ENCODE results near the gene VDR. TPM values are rescaled to one million over a fixed set of nuclear protein-coding genes. Genes with fewer than 3 reads are reported as not detected.

Gene VDR
- polyA plus RNA-seq, 1 donor (not counting 4 experiments of a cell fraction or from before 2014, with no cell fraction given) = 43.3 TPM

GRCh38 chr12:47884501-47884900 lies 20.3 kb downstream of the VDR start:
- Histone ChIP-seq H3K9me3 (ENCODE audit: control insufficient read depth, low read depth, low read length) (no peaks in the 10 kb centered on the region), H3K36me3 (ENCODE audit: control insufficient read depth in 2 of 2, extremely low read depth in 1 of 2, insufficient read depth in 2 of 2, low read length in 2 of 2) (peaks cover 10 to 43% of the 10 kb centered on the region in 2 experiments), H2AFZ (ENCODE audit: control insufficient read depth, low read length) (no peak overlapping the region), H3K27ac (ENCODE audit: control insufficient read depth, insufficient read depth, low read length) (no peak overlapping the region), H3K79me2 (ENCODE audit: control insufficient read depth, insufficient read depth, low read length) (peaks cover 68% of the 10 kb centered on the region), H4K20me1 (ENCODE audit: control insufficient read depth, extremely low read depth, insufficient read depth, low read length) (peaks cover 15% of the 10 kb centered on the region), H3K27me3 (ENCODE audit: control insufficient read depth, extremely low read depth, insufficient read depth, low read length) (no peaks in the 10 kb centered on the region), H3K4me2 (ENCODE audit: control insufficient read depth, extremely low read depth, insufficient read depth, low read depth, low read length) (no peak overlapping the region), H3K9ac (ENCODE audit: control insufficient read depth, extremely low read depth, insufficient read depth, low read length) (no peak overlapping the region), H3K4me3 (ENCODE audit: control insufficient read depth in 2 of 3, extremely low read depth in 1 of 3, insufficient read depth in 2 of 3, low read depth in 1 of 3, low read length in 3 of 3) (no peak overlapping the region), H3K9me1 (ENCODE audit: control insufficient read depth, extremely low read depth, insufficient read depth, low read length) (peaks cover 15% of the 10 kb centered on the region), H3K4me1 (ENCODE audit: control insufficient read depth, extremely low read depth, insufficient read depth, low read length) (peaks cover 29% of the 10 kb centered on the region)
- TF ChIP-seq, protein P1, sequence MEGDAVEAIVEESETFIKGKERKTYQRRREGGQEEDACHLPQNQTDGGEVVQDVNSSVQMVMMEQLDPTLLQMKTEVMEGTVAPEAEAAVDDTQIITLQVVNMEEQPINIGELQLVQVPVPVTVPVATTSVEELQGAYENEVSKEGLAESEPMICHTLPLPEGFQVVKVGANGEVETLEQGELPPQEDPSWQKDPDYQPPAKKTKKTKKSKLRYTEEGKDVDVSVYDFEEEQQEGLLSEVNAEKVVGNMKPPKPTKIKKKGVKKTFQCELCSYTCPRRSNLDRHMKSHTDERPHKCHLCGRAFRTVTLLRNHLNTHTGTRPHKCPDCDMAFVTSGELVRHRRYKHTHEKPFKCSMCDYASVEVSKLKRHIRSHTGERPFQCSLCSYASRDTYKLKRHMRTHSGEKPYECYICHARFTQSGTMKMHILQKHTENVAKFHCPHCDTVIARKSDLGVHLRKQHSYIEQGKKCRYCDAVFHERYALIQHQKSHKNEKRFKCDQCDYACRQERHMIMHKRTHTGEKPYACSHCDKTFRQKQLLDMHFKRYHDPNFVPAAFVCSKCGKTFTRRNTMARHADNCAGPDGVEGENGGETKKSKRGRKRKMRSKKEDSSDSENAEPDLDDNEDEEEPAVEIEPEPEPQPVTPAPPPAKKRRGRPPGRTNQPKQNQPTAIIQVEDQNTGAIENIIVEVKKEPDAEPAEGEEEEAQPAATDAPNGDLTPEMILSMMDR (optimal IDR thresholded peaks at IDR 0.05 in 1 of 3, IDR thresholded peaks at IDR 0.05 in 1 of 3, conservative IDR thresholded peaks at IDR 0.05 in 1 of 3; ENCODE audit: extremely low read depth in 1 of 3, insufficient read depth in 2 of 3, low read length in 3 of 3) = no peak
- TF ChIP-seq EZH2 (IDR thresholded peaks at IDR 0.05; ENCODE audit: low read length) = no peak
- no peak for FAIRE-seq
- no peak for DNase-seq (ENCODE audit: low read depth, low spot score)
- dilution Hi-C loops (cut with MboI; ENCODE audit: extremely low pct_ligation_motif_present, low sequenced_read_pairs) = no loop called here

- no peak overlapping the region for H3K9ac ChIP-seq (ENCODE audit: control insufficient read depth, extremely low read depth, insufficient read depth, low read length)
- H3K9me1 ChIP-seq (ENCODE audit: control insufficient read depth, extremely low read depth, insufficient read depth, low read length) = peaks cover 15% of the 10 kb centered on the region
- peak overlapping the region; percentile 15 for H3K4me2 ChIP-seq (ENCODE audit: control insufficient read depth, extremely low read depth, insufficient read depth, low read depth, low read length)
- dilution Hi-C loops (cut with MboI; ENCODE audit: extremely low pct_ligation_motif_present, low sequenced_read_pairs) = no loop called here
- no peaks in the 10 kb centered on the region for H3K9me3 ChIP-seq (ENCODE audit: control insufficient read depth, low read depth, low read length)
- DNase-seq (ENCODE audit: low read depth, low spot score) (no peak), FAIRE-seq (no peak)
- peaks cover 29% of the 10 kb centered on the region for H3K4me1 ChIP-seq (ENCODE audit: control insufficient read depth, extremely low read depth, insufficient read depth, low read length)
- TF ChIP-seq, protein P1 (optimal IDR thresholded peaks at IDR 0.05 in 1 of 3, IDR thresholded peaks at IDR 0.05 in 1 of 3, conservative IDR thresholded peaks at IDR 0.05 in 1 of 3; ENCODE audit: extremely low read depth in 1 of 3, insufficient read depth in 2 of 3, low read length in 3 of 3) = no peak
- TF ChIP-seq EZH2 (IDR thresholded peaks at IDR 0.05; ENCODE audit: low read length) = no peak
- H3K79me2 ChIP-seq (ENCODE audit: control insufficient read depth, insufficient read depth, low read length) = peaks cover 60% of the 10 kb centered on the region
- H4K20me1 ChIP-seq (ENCODE audit: control insufficient read depth, extremely low read depth, insufficient read depth, low read length) = peaks cover 15% of the 10 kb centered on the region
- H3K4me3 ChIP-seq (ENCODE audit: control insufficient read depth in 2 of 3, extremely low read depth in 1 of 3, insufficient read depth in 2 of 3, low read depth in 1 of 3, low read length in 3 of 3) = no peak overlapping the region
- no peak overlapping the region for H3K27ac ChIP-seq (ENCODE audit: control insufficient read depth, insufficient read depth, low read length)
- H2AFZ ChIP-seq (ENCODE audit: control insufficient read depth, low read length) = no peak overlapping the region
- H3K36me3 ChIP-seq (ENCODE audit: control insufficient read depth in 2 of 2, extremely low read depth in 1 of 2, insufficient read depth in 2 of 2, low read length in 2 of 2) = peaks cover 12 to 43% of the 10 kb centered on the region in 2 experiments
- H3K27me3 ChIP-seq (ENCODE audit: control insufficient read depth, extremely low read depth, insufficient read depth, low read length) = no peaks in the 10 kb centered on the region
Observed at GRCh38 chr12:47883663-47884195, 21.1 kb downstream of the VDR start.
